ENCODE measurements around the gene KIRREL3. TPM values are rescaled to one million over a fixed set of nuclear protein-coding genes. Genes with fewer than 3 reads are reported as not detected.

KIRREL3 gene
- total and polyA plus RNA-seq, 2 of the 4 experiments (the other 2 are of a cell fraction): 10.9 to 15.9 TPM

DNA sequence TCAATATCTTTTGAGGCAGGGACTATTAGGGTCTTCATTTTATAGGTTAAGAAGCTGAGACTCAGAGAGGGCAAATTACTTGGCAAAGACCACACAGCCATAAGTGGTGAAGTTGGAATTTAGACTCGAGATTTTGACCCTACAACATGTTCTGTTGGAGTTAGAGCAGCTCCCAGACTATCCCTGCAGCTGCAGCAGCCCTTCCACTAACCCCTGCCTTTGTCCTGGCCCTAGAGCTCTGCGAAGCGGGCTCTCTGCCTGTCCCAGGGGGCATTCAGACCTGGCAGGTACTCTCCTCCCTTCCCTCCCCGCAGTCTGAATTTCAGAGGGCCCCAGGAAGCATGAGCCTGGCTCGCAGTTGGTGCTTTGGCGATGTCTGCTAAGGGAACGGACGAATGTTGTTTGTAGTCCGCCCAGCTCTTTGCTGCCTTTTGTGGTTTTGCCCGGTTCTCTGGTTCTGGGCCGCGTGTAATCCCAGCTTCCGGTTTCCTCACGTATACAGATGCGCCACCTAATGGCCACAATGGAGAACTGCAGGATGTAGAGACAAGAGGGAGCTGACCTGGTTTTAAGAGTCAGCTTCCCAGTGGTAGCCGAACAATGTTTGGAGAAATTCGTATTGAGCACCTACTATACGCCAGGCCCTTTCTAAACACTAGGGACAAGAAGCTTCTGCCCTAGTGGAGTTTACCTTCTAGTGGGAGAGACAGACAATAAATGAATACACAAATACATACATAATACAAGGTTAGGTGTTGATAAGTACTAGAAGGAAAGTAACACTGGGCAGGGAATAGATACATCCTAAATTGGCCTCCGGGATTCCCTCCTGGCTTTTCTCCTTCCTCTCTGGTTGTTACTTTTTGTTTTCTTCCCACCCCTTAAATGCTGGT lies 519.9 kb downstream of the KIRREL3 start (continued):
- TF ChIP-seq, protein P1, sequence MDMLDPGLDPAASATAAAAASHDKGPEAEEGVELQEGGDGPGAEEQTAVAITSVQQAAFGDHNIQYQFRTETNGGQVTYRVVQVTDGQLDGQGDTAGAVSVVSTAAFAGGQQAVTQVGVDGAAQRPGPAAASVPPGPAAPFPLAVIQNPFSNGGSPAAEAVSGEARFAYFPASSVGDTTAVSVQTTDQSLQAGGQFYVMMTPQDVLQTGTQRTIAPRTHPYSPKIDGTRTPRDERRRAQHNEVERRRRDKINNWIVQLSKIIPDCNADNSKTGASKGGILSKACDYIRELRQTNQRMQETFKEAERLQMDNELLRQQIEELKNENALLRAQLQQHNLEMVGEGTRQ (IDR thresholded peaks at IDR 0.05; ENCODE audit: low read depth, low read length): no peak
- TF ChIP-seq BHLHE40 (IDR thresholded peaks at IDR 0.05; ENCODE audit: low read depth, low read length) (no peak), RAD21 (IDR thresholded peaks at IDR 0.05; ENCODE audit: low read length) (peak; percentile 71), FOS (IDR thresholded peaks at IDR 0.05; ENCODE audit: low read depth, low read length) (no peak)

Measured in IMR-90 (cell line).